NT2/D1 (cell line): ENCODE measurements around the gene ALOX12B.
"Not testable (repeated sequence)": the region's sequence is repeated elsewhere in the genome, so short reads cannot be mapped to it uniquely, and the experiment has no call there.

Experiments used
- DNase-seq: peaks from one replicate; pipeline ENCODE4 v3.0.0-alpha.2; 2011; ENCODE audit warnings: low read depth, low spot score
- H3K27me3 ChIP-seq: 2 replicates; pipeline ENCODE4 v1.6.0; 2011; ENCODE audit warnings: mild to moderate bottlenecking; ENCODE audit not compliant: insufficient read length, insufficient read depth
- H3K36me3 ChIP-seq: 2 replicates; pipeline ENCODE4 v1.6.1; 2011; ENCODE audit warnings: mild to moderate bottlenecking, low read length, mixed read lengths; ENCODE audit not compliant: insufficient read depth, insufficient read length
- H3K4me1 ChIP-seq: 2 replicates; pipeline ENCODE4 v1.5.1; 2011; ENCODE audit not compliant: insufficient read depth, insufficient read length
- H3K4me3 ChIP-seq: 2 replicates; pipeline ENCODE4 v1.5.1; 2011; ENCODE audit warnings: low read depth; ENCODE audit not compliant: insufficient read length
- H3K9ac ChIP-seq: 2 replicates; pipeline ENCODE4 v1.6.0; 2011; ENCODE audit warnings: low read depth; ENCODE audit not compliant: insufficient read length
- H3K9me3 ChIP-seq: 2 replicates; pipeline ENCODE4 v1.5.1; 2011; ENCODE audit warnings: mild to moderate bottlenecking, low read length; ENCODE audit not compliant: insufficient read depth
- SUZ12 ChIP-seq: IDR thresholded peaks from 2 replicates; pipeline ENCODE4 v1.6.1; 2011; ENCODE audit not compliant: insufficient read length, insufficient read depth; ENCODE audit errors: extremely low read depth
- YY1 ChIP-seq: IDR thresholded peaks from 2 replicates; pipeline ENCODE4 v1.6.1; 2011; ENCODE audit not compliant: insufficient read length, insufficient read depth
- ZNF274 ChIP-seq: IDR thresholded peaks from 2 replicates; pipeline ENCODE4 v1.6.1; 2011; ENCODE audit warnings: mild to moderate bottlenecking, low read depth, low read length

The ALOX12B gene

DNA sequence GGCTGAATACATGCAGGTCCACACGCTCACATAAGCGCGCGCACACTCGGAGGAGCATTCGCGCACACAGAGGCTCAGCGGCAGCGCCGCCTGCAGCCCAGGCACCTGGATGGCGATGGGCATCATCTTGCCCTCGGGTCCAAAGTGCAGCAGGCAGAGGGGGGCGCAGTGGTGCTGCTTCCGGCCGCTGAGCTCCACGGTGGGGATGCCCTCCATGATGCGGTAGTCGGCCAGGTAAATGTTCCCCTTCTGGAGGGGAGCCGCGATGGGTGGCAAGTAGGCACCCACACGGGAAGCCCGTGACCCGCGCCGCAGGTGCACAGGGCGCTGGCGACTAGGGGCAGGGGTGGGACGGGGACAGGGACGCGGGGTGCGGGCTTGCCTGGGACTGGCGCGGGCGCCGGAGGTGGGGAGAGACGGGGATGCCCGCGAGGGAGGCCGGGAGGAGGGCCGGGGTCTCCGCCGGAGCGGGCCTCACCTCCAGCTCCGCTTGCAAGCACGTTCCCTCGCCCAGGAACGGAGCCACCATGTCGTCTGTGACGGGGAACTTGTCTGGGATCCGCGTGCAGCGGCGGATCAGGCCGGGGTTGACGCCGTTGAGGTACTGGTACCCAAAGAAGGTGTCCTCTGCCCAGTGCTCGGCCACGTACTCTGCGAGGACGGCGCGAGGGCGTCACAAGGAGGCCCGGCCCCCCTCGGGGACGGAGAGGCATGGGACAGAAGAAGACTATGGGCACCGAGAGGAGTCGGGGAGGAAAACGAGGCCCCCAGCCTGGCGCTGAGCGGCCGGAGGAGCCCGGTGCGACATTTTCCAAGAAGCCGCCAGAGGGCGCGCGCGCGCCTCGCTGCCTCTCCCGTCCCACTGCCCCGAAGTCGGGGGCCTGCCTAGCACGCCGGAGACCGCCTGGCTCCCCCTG is 8.0 kb downstream of the ALOX12B start:
- Histone ChIP-seq H3K9ac (peak overlapping the region; percentile 74), H3K9me3 (no peaks in the 10 kb centered on the region; the same call in 1 of the 2 replicates), H3K36me3 (no peaks in the 10 kb centered on the region), H3K4me3 (peak overlapping the region; percentile 83), H3K4me1 (no peaks in the 10 kb centered on the region), H3K27me3 (peaks cover 37% of the 10 kb centered on the region)
- DNase-seq, result peak; percentile 52
- no peak for TF ChIP-seq SUZ12
- TF ChIP-seq ZNF274, result no peak
- no peak for TF ChIP-seq YY1

DNA sequence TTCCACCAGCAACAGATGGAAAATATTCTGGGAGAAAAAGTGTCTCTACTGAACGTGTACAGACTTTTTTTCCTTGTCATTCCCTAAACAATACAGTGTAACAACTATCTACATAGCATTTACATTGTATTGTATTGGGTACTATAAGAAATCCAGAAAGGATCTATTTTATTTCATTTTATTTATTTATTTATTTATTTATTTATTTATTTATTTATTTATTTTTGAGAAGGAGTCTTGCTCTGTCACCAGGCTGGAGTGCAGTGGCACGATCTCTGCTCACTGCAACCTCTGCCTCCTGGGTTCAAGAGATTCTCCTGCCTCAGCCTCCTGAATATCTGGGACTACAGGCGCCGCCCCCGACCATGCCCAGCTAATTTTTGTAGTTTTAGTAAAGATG is 9.6 kb downstream of the ALOX12B start:
- not testable (repeated sequence) for DNase-seq, H3K9me3 ChIP-seq, H3K4me3 ChIP-seq, H3K36me3 ChIP-seq, H3K4me1 ChIP-seq, H3K9ac ChIP-seq
- peaks cover 53% of the 10 kb centered on the region for H3K27me3 ChIP-seq

DNA sequence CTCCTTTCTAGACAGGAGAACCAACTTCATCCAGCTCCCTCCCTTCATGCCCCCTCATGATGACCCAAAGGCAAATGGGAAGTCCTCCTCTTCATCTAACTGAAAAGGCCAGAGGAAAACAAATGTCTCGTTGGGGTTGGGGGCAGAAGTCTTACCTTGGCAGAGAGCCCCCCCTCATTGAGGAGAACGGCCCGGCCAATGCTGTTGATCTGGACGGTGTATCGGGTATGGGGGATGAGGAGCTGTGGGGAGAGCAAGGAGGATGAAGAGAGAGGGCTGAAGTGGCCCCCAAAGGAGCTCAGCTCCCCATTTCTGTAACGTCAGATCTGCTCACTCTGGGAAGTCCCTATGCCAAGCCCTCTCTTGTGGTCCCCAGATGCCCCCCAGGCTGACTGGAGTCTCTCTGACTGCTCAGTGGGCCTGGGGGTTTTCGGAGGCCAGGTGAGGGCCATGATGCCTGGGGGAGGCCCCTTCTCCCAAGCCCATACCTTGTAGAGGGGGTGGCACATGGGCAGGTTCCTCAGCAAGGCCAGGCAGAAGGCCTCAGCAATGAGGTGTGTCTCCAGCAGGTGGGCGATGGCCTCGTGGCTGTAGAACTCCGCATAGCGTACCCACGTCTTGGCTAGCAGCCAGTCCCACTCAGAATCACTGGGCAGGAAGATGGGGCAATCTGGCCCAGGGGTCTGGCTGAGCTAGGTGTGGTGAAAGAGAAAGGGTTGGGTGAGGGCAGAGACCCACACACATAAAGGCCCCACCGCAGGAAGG is 10.8 kb downstream of the ALOX12B start:
- Histone ChIP-seq H3K4me1 (peaks cover 3% of the 10 kb centered on the region), H3K4me3 (no peak overlapping the region)

DNA sequence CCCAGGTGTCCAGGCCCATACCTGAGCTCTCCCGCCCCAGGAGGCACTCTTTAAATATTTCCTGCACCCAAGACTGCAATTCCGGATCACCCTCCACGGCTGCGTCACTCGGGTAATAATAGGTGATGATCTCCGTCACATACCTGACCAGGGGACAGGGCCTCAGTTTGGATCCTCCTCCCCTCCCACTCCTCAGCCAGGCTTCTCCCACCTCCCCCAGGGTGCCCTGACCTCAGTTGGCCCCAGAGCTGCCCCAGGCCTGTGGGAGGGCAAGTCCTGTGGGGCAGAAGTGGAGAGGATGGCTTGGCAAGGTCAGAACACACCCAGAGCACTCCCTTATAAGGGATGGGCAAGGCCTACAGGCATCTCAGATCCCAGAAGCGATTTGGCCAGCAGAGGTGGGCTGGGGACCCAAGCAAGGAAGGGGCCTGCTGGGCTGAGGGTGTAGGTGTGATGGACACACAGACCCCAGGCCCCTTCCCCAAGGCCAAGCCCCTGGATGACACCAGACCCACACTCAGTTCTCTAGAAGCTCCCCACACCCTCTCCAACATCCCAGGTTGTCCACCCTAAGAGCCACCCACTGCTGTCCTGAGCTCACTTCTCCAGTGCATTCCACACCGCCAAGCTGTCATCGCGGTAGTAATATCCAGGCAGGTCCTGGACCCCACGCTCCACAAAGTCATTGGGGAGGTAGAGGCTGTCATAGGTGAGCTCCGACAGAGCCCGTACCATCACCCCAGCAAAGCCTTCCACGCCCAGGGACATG is 11.8 kb downstream of the ALOX12B start:
- no peak for DNase-seq
- no peaks in the 10 kb centered on the region; the same call in 1 of the 2 replicates for H3K9me3 ChIP-seq
- no peak overlapping the region for H3K9ac ChIP-seq
- no peak overlapping the region for H3K4me3 ChIP-seq
- TF ChIP-seq YY1, result no peak
- no peak for TF ChIP-seq ZNF274
- TF ChIP-seq SUZ12, result no peak
- peaks cover 3% of the 10 kb centered on the region for H3K4me1 ChIP-seq
- no peaks in the 10 kb centered on the region for H3K36me3 ChIP-seq
- H3K27me3 ChIP-seq, result peaks cover 75% of the 10 kb centered on the region

More for the DNA sequence above, 10.8 kb downstream of the ALOX12B start:
- Histone ChIP-seq H3K9ac (no peak overlapping the region), H3K9me3 (no peaks in the 10 kb centered on the region; the same call in 1 of the 2 replicates), H3K27me3 (peaks cover 65% of the 10 kb centered on the region), H3K36me3 (no peaks in the 10 kb centered on the region)
- no peak for DNase-seq
- TF ChIP-seq ZNF274 (no peak), SUZ12 (no peak), YY1 (no peak)

GRCh38 chr17:8075081-8075480 is 12.4 kb downstream of the ALOX12B start:
- TF ChIP-seq YY1 (no peak), SUZ12 (no peak), ZNF274 (no peak)
- no peaks in the 10 kb centered on the region for H3K36me3 ChIP-seq
- DNase-seq, result no peak
- H3K9ac ChIP-seq, result no peak overlapping the region
- H3K9me3 ChIP-seq, result no peaks in the 10 kb centered on the region; the same call in 1 of the 2 replicates
- H3K27me3 ChIP-seq, result peaks cover 80% of the 10 kb centered on the region
- peaks cover 3% of the 10 kb centered on the region for H3K4me1 ChIP-seq
- H3K4me3 ChIP-seq, result no peak overlapping the region

GRCh38 chr17:8074554-8074953 is 13.0 kb downstream of the ALOX12B start:
- no peaks in the 10 kb centered on the region for H3K36me3 ChIP-seq
- no peak overlapping the region for H3K9ac ChIP-seq
- H3K27me3 ChIP-seq, result peaks cover 78% of the 10 kb centered on the region
- no peaks in the 10 kb centered on the region; the same call in 1 of the 2 replicates for H3K9me3 ChIP-seq
- H3K4me1 ChIP-seq, result peaks cover 3% of the 10 kb centered on the region
- DNase-seq, result no peak
- TF ChIP-seq ZNF274 (no peak), SUZ12 (no peak), YY1 (no peak)
- H3K4me3 ChIP-seq, result no peak overlapping the region
